ENCODE measurements around the gene TMA16.

- no peak for TF ChIP-seq CTCF (IDR thresholded peaks at IDR 0.05; ENCODE audit: poor library complexity, severe bottlenecking)
- TF ChIP-seq MXI1 (conservative IDR thresholded peaks at IDR 0.05; ENCODE audit: poor library complexity, severe bottlenecking) = no peak
- TF ChIP-seq EP300 (conservative IDR thresholded peaks at IDR 0.05; ENCODE audit: poor library complexity, severe bottlenecking) = no peak
- no peak for TF ChIP-seq TAF1 (IDR thresholded peaks at IDR 0.05; ENCODE audit: low read depth)
- no peak for TF ChIP-seq EZH2 (IDR thresholded peaks at IDR 0.05; ENCODE audit: borderline replicate concordance, insufficient read depth, low read length, poor library complexity, severe bottlenecking)
- no peak for TF ChIP-seq REST (IDR thresholded peaks at IDR 0.05; ENCODE audit: borderline replicate concordance)
- no peak for TF ChIP-seq POLR2AphosphoS5 (IDR thresholded peaks at IDR 0.05)
- TF ChIP-seq RAD21 (conservative IDR thresholded peaks at IDR 0.05) = no peak
- no peak for TF ChIP-seq SMC3 (conservative IDR thresholded peaks at IDR 0.05; ENCODE audit: poor library complexity)
Observed at GRCh38 chr4:163467082-163467770, 27.3 kb upstream of the TMA16 start.
